Fibroblast of the aortic adventitia (primary cell): ENCODE measurements around the gene TRPV5. TPM values are rescaled to one million over a fixed set of nuclear protein-coding genes. Genes with fewer than 3 reads are reported as not detected.
A peak's percentile ranks its signal among the peaks of the same experiment; 100 is the strongest.

Experiments
- DNase-seq: peaks from one replicate; pipeline ENCODE4 v3.0.0-alpha.2; 2010; ENCODE audit warnings: low read depth
- H3K4me3 ChIP-seq: 2 replicates; pipeline ENCODE4 v1.5.1; 2011; ENCODE audit warnings: low read depth, mild to moderate bottlenecking, control low read depth, low read length, moderate library complexity
- total RNA-seq: library from RNA; depleted of rRNA; stranded (reverse); fragments of >200 nt; gene quantifications from 2 replicates; pipeline ENCODE4 v1.2.3, GENCODE V29; 2012; ENCODE audit warnings: low replicate concordance
- TF ChIP-seq, protein P1 (sequence below): IDR thresholded peaks from 2 replicates; pipeline ENCODE4 v1.5.1; 2011; ENCODE audit warnings: mild to moderate bottlenecking, low read length, control low read depth, inconsistent platforms; ENCODE audit not compliant: insufficient read depth

TRPV5 gene
- total RNA-seq, 1 donor: not detected

DNA sequence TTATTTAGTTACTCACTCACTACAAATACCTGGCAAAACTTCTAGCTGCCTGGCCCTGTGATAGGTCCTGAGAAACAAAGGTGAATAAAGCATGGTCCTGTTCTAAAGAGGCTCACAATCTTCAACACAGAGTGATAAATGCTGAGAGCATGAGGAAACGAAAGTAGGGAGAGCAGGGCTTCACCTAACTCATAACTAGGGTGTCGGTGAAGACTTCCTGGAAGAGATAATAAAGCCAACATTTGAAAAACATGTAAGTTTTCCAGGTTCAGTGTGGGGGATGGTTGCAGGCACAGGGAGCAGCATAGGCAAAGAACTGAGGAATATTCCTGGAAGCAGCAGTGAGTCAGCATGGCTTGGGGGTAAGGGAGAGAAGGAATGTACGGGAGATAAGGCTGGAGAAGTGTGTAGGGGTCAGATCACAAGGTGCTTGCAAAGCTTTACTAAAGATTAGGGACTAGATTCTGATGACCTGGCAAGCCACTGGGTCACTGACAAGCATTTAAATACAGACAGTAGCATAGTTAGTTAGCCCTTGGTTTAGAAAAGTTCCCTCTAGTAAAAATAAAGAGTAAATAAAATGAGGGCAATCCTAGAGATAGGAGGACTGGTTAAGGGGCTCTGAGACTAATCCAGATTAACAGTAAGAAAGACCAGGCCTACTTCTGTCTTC lies 23.5 kb upstream of the TRPV5 start:
- peak; percentile 49 for DNase-seq
- TF ChIP-seq, protein P1, sequence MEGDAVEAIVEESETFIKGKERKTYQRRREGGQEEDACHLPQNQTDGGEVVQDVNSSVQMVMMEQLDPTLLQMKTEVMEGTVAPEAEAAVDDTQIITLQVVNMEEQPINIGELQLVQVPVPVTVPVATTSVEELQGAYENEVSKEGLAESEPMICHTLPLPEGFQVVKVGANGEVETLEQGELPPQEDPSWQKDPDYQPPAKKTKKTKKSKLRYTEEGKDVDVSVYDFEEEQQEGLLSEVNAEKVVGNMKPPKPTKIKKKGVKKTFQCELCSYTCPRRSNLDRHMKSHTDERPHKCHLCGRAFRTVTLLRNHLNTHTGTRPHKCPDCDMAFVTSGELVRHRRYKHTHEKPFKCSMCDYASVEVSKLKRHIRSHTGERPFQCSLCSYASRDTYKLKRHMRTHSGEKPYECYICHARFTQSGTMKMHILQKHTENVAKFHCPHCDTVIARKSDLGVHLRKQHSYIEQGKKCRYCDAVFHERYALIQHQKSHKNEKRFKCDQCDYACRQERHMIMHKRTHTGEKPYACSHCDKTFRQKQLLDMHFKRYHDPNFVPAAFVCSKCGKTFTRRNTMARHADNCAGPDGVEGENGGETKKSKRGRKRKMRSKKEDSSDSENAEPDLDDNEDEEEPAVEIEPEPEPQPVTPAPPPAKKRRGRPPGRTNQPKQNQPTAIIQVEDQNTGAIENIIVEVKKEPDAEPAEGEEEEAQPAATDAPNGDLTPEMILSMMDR: no peak
- H3K4me3 ChIP-seq: no peak overlapping the region

DNA sequence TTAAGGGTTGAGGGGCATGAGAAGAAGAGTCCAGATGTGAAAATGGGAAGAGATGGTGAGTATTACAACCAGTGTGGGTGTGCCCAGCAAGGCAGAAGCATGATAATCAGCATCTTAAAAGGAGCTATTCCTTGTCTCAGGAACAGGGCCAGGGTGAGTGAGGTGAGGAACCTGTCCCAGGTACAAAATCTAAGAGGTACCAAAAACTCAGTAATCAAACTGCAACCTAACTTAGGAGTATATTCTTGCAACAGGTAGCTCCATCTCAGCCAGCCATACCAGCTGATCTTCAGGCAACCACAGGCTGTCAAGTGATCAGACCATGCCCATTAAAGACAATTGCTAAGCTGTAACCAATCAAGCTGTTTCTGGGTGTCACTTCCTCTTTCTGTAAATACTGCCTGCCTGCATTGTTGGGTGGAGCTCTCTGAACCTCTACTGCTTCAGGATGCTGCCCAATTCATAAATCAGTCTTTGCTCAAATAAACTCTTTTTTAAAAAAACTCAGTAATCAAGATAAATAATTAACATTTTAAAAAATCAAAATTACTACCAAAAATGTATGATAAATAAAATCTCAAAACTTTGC lies 21.2 kb upstream of the TRPV5 start:
- H3K4me3 ChIP-seq: no peak overlapping the region
- DNase-seq: no peak
- TF ChIP-seq, protein P1: no peak

DNA sequence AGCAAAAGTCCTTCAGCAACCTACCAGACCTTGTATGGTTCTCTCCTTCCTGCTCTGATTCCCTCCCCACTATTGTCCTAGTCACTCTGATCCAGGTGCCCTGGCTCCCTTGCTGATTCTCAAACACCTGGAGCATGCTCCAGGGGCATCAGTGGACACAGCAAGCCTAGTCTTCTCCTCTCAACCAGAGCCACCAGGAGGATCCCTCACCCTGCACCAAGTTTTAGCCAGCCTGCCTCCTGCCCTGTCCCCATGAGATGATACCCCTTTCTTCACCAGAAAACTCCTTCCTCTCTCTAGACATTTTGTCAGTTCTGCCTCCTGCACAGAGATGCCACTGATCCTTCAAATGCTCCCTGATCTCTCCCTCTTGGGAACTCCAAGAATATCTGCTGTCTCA lies 16.7 kb upstream of the TRPV5 start:
- no peak for DNase-seq
- no peak overlapping the region for H3K4me3 ChIP-seq
- TF ChIP-seq, protein P1: no peak

DNA sequence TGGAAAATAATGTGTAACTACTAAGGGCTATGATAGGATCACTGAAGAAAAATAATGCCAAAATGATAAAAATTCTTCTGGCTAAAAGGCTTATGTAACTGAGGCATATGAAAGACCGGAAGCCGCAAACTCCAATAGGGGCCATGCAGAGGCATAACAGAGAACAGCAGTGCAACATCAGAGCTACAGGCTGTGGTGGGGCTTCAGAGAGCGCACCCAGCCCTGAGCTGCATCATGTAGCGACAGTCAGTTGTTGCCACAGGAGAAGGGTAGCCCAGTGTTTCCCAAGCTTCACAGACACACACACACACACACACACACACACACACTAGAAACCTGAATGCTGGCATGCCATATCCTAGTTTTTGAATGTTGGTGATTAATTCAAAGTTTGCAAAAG lies 15.1 kb upstream of the TRPV5 start:
- TF ChIP-seq, protein P1: no peak
- no peak overlapping the region for H3K4me3 ChIP-seq
- no peak for DNase-seq

DNA sequence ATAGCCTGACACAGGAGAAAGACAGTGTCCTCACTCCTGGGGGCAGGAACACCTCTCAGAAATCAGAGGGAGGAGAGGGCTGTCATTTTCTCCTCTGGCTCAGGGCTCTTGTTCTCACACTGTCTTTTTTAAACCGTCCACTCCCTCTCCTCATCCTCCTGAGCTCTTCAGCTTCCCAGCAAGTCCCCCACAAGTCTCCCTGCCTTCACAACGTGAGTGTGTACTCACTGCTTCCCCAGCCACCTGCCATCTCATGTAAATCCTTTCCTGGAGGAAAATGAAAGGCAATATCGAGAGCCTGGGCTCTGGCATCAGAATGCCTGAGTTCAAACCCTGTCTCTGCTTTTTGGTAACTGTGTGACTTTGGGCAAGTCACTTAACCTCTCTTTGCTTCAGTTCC lies 11.5 kb upstream of the TRPV5 start:
- TF ChIP-seq, protein P1: no peak
- DNase-seq: no peak
- no peak overlapping the region for H3K4me3 ChIP-seq

DNA sequence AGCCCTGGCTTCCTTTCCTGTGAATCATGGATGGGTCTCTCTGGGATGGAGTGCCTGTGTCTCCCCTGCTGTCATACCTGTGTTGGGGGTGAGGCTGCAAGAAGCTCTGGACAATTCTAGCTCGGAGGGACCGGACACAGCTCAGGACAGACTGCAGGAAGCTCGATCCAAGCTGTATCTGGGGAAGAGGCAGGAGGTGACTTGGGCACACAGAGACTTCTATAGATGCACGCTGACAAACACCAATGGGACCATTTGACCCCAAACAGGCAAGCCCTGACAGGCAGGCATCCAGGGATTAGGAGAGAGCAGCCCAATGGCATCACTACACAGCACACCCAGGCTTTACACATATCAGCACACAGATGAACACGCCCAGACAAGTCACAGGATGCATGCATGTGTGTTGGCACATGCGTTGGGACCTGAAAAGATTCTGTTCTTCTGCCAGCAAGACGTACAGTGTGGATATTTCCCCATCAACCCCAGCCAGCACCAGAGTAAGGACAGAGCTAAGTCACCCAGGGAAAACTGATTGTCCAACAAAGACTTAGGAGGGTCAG lies 10.2 kb upstream of the TRPV5 start:
- DNase-seq: no peak
- TF ChIP-seq, protein P1: no peak

DNA sequence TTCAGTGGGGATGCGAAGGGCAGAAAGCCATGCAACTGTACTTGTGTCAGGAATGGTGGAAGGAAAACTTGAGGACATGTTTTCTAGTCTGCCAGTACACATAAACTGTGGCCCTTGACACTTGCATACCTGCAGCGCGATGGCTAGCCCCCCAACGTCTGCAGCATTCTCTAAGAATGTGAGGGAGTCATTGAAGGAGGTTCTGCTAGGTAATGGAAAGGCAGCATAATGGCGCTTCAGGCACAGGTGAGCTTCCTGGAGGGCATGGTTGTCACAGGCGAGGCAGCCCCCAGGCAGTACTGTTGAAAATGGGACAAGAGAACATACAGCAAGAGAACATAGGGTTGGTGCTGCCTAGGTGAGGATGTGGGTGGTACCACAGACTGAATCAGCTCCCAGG lies 9.2 kb upstream of the TRPV5 start:
- no peak for DNase-seq
- H3K4me3 ChIP-seq: no peak overlapping the region
- TF ChIP-seq, protein P1: no peak

More for the DNA sequence above, 10.2 kb upstream of the TRPV5 start:
- H3K4me3 ChIP-seq: no peak overlapping the region
